Natural killer cell (primary cell): ENCODE results near the gene MEPE. TPM values are rescaled to one million over a fixed set of nuclear protein-coding genes. Genes with fewer than 3 reads are reported as not detected.

Experiments
- ATAC-seq, 3 donors: fragments of 150-1000 bp in 2 of 3; fragments of 200-7000 bp in 1 of 3; cut with Tn5 transposase; 1 replicate in 1 of 3; 2 replicates in 2 of 3; pipeline ENCODE4 v1.10.0; 2021; ENCODE audit warnings: mild to moderate bottlenecking in 2 of 3, moderate library complexity in 2 of 3
- DNase-seq, 2 donors: peaks; one replicate each; pipeline versions ENCODE4 v3.0.0 to v3.0.0-alpha.2; 2013 to 2021; ENCODE audit warnings: mixed read lengths in 1 of 2
- H3K27ac ChIP-seq: one replicate; pipeline ENCODE4 v1.5.1; 2013; ENCODE audit warnings: mild to moderate bottlenecking, low read length
- H3K27me3 ChIP-seq: one replicate; pipeline ENCODE4 v1.6.1; 2013; ENCODE audit warnings: low read length; ENCODE audit not compliant: control insufficient read depth, insufficient read depth
- H3K36me3 ChIP-seq: one replicate; pipeline ENCODE4 v1.6.1; 2013; ENCODE audit warnings: low read length; ENCODE audit not compliant: control insufficient read depth, insufficient read depth
- H3K4me1 ChIP-seq: one replicate; pipeline ENCODE4 v1.6.1; 2013; ENCODE audit warnings: low read length; ENCODE audit not compliant: control insufficient read depth, insufficient read depth
- H3K4me3 ChIP-seq: one replicate; pipeline ENCODE4 v1.5.1; 2013; ENCODE audit warnings: low read length
- H3K9me3 ChIP-seq: one replicate; pipeline ENCODE4 v1.6.1; 2013; ENCODE audit warnings: low read length; ENCODE audit not compliant: control insufficient read depth, insufficient read depth
- H3K27ac Mint-ChIP-seq, 2 donors: one replicate each; pipeline ENCODE4 v1.8.0; 2022; ENCODE audit warnings: mild to moderate bottlenecking in 2 of 2, mixed read lengths in 2 of 2, moderate library complexity in 1 of 2
- H3K27me3 Mint-ChIP-seq, 2 donors: one replicate each; pipeline ENCODE4 v1.8.0; 2022; ENCODE audit warnings: low read depth in 2 of 2, mixed read lengths in 2 of 2
- H3K36me3 Mint-ChIP-seq: one replicate; pipeline ENCODE4 v1.8.0; 2022; ENCODE audit warnings: mixed read lengths
- H3K4me1 Mint-ChIP-seq, 2 donors: one replicate each; pipeline ENCODE4 v1.8.0; 2022; ENCODE audit warnings: mixed read lengths in 2 of 2
- H3K4me3 Mint-ChIP-seq: one replicate; pipeline ENCODE4 v1.8.0; 2022; ENCODE audit warnings: mild to moderate bottlenecking, moderate library complexity, mixed read lengths
- H3K9me3 Mint-ChIP-seq, 2 donors: one replicate each; pipeline ENCODE4 v1.8.0; 2022; ENCODE audit warnings: mixed read lengths in 2 of 2
- WGBS: methylation state at CpG from one replicate; pipeline ENCODE4 v1.1.7; 2013; ENCODE audit warnings: missing lambda C conversion rate; ENCODE audit not compliant: insufficient coverage; 5-methylcytosine and 5-hydroxymethylcytosine counted together
- intact Hi-C: fragments of 100-400 bp; cut with micrococcal nuclease; formaldehyde crosslinking; loops from one replicate; pipeline ENCODE4 v1.14.2; 2022
- total RNA-seq, 4 donors: library from RNA; stranded (reverse); fragments of 120-200 nt in 1 of 4; gene quantifications; one replicate each; pipeline versions ENCODE4 v1.2.3 to v1.2.4, GENCODE V29; 2013 to 2022
- TF ChIP-seq, protein P1 (sequence below): fragments of 200-600 bp; IDR thresholded peaks from one replicate; pipeline ENCODE4 v1.8.0; 2022; ENCODE audit warnings: antibody characterized with exemption

Gene MEPE, protein sequence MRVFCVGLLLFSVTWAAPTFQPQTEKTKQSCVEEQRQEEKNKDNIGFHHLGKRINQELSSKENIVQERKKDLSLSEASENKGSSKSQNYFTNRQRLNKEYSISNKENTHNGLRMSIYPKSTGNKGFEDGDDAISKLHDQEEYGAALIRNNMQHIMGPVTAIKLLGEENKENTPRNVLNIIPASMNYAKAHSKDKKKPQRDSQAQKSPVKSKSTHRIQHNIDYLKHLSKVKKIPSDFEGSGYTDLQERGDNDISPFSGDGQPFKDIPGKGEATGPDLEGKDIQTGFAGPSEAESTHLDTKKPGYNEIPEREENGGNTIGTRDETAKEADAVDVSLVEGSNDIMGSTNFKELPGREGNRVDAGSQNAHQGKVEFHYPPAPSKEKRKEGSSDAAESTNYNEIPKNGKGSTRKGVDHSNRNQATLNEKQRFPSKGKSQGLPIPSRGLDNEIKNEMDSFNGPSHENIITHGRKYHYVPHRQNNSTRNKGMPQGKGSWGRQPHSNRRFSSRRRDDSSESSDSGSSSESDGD
- total RNA-seq = not detected
- not detected for total RNA-seq (2013)

DNA sequence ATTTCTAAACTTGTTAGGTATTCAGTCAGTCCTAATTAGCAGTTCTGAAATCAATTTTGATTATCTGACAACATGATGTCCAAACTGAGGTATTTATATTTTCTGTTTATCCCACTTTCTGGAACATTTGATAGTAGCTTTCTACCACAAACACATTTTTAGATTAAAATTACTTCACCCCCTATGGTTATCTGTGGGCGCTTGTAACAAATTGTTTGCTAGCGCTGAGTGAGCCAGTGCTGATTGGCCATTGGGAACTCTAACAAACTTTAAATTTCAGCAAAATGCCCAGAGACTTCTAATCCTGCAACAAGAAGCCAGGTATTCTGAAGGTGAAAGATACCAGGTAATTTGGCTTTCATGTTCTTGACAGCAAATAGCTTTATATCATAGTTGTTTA is at the start of gene MEPE:
TSS of gene MEPE (plus strand) at position 301 of the 400 bp plus-strand sequence. CDS start 1,746 bp downstream, outside the sequence.
- Mint-ChIP-seq H3K4me3 (no peak within 1 kb of the TSS), H3K27ac (no peak within 1 kb of the TSS), H3K27me3 (peaks cover 16 to 32% of the 10 kb centered on the region in 2 donors), H3K9me3 (no peaks in the 10 kb centered on the region), H3K4me1 (no peaks in the 10 kb centered on the region), H3K36me3 (no peaks in the 10 kb centered on the region)
- WGBS = 95% methylated on average over 2 of the region's 2 CpGs
- Histone ChIP-seq H3K9me3 (no peaks in the 10 kb centered on the region), H3K27me3 (peaks cover 4% of the 10 kb centered on the region), H3K27ac (no peak within 1 kb of the TSS), H3K4me3 (no peak within 1 kb of the TSS), H3K4me1 (no peaks in the 10 kb centered on the region), H3K36me3 (no peaks in the 10 kb centered on the region)
- intact Hi-C loops = no loop called here
- TF ChIP-seq, protein P1, sequence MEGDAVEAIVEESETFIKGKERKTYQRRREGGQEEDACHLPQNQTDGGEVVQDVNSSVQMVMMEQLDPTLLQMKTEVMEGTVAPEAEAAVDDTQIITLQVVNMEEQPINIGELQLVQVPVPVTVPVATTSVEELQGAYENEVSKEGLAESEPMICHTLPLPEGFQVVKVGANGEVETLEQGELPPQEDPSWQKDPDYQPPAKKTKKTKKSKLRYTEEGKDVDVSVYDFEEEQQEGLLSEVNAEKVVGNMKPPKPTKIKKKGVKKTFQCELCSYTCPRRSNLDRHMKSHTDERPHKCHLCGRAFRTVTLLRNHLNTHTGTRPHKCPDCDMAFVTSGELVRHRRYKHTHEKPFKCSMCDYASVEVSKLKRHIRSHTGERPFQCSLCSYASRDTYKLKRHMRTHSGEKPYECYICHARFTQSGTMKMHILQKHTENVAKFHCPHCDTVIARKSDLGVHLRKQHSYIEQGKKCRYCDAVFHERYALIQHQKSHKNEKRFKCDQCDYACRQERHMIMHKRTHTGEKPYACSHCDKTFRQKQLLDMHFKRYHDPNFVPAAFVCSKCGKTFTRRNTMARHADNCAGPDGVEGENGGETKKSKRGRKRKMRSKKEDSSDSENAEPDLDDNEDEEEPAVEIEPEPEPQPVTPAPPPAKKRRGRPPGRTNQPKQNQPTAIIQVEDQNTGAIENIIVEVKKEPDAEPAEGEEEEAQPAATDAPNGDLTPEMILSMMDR = no peak
- no peak for DNase-seq
- no peak for ATAC-seq

DNA sequence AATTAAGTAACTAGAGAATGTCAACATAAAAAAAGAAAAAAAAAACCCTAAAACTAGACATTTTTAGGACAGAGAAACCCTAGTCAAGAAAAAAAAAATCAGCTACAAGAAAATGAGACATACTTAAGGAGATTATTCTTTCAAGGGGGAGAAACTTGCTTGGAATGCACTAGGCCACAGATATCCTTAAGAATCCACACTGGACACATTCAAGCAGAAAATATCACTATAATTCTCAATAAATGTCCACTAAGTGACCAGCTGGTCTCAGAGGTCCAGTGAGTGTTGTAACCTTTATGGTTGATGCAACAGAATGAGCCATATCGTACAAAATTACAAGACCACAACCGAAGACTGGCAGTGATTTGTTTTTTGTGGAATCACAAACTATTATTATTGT is 49.0 kb upstream of the MEPE start:
- no peak overlapping the region for H3K27ac ChIP-seq
- ATAC-seq (no peak), DNase-seq (no peak)
- Mint-ChIP-seq H3K36me3 (no peaks in the 10 kb centered on the region), H3K27me3 (no peaks in the 10 kb centered on the region), H3K9me3 (no peaks in the 10 kb centered on the region), H3K4me3 (no peak overlapping the region), H3K27ac (no peak overlapping the region), H3K4me1 (no peaks in the 10 kb centered on the region)
- no peaks in the 10 kb centered on the region for H3K27me3 ChIP-seq
- no peaks in the 10 kb centered on the region for H3K9me3 ChIP-seq
- TF ChIP-seq, protein P1 = no peak
- no peak overlapping the region for H3K4me3 ChIP-seq
- no peaks in the 10 kb centered on the region for H3K4me1 ChIP-seq
- WGBS = 60% methylated on average over 1 of the region's 2 CpGs
- intact Hi-C loops = no loop called here
- H3K36me3 ChIP-seq = no peaks in the 10 kb centered on the region

DNA sequence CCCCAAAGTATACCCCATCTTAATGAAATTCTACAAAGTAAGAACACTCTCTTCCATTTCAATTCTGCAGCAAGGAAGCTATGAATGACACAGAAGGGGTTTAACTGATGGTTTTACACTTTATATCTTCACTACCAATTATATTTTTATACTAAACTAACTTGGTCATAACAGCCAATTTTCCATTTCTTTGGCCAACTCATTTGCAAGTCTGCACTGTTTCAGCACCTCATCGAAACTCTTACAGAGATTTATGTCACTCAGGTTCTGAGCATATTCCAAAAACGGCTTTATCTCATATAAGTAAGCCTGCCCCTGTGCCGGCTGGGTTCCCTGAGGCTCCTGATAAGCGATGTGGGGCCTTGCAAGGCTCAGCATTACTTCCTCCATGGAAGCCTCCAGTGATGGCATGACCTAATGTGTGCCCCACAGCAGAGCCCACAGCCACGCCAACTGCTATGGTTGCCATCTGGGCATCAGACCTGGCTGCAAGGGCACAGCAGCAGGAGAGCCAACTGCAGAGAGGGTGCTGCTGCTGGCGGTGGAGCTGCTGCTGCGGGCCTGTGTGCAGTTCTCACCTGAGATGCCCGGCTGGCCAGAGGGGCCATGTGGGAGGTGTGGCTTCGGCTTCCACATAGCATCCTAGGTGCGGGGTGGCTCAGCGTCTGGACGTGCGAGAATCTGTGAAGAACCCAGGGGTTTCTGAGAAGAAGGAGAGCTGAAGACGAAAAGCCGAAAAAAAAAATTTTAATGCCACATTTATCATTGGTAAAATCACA is 46.8 kb upstream of the MEPE start:
- Mint-ChIP-seq H3K4me1 (no peaks in the 10 kb centered on the region), H3K27me3 (no peaks in the 10 kb centered on the region), H3K27ac (no peak overlapping the region), H3K36me3 (no peaks in the 10 kb centered on the region), H3K4me3 (no peak overlapping the region), H3K9me3 (no peaks in the 10 kb centered on the region)
- no peak overlapping the region for H3K4me3 ChIP-seq
- intact Hi-C loops = no loop called here
- no peaks in the 10 kb centered on the region for H3K9me3 ChIP-seq
- no peak overlapping the region for H3K27ac ChIP-seq
- DNase-seq (no peak), ATAC-seq (no peak)
- no peaks in the 10 kb centered on the region for H3K4me1 ChIP-seq
- 87% methylated on average over 13 of the region's 15 CpGs for WGBS
- no peaks in the 10 kb centered on the region for H3K36me3 ChIP-seq
- no peaks in the 10 kb centered on the region for H3K27me3 ChIP-seq
- TF ChIP-seq, protein P1 = no peak
